Adrenal gland (tissue), 12 donors: ENCODE results near the gene GPC6. TPM values are rescaled to one million over a fixed set of nuclear protein-coding genes. Genes with fewer than 3 reads are reported as not detected.

Experiments
- DNase-seq, 7 donors: peaks; one replicate each; pipeline ENCODE4 v3.0.0-alpha.2; 2019 to 2020
- H3K27ac ChIP-seq, 5 donors: fragments of 200-600 bp; sonication (generic) in 4 of 5; 1 replicate in 3 of 5; 2 replicates in 2 of 5; pipeline versions ENCODE4 v1.5.1 to v1.8.0; 2016 to 2020; ENCODE audit warnings: mild to moderate bottlenecking in 1 of 5
- H3K27me3 ChIP-seq: fragments of 200-600 bp; 2 replicates; pipeline ENCODE4 v1.8.0; 2021
- H3K36me3 ChIP-seq, 2 donors: fragments of 200-600 bp; replicated peaks in 1 of 2; 1 replicate in 1 of 2; 2 replicates in 1 of 2; pipeline versions ENCODE4 v1.5.1 to v1.8.0; 2018 to 2022
- H3K4me1 ChIP-seq, 2 donors: fragments of 200-600 bp; replicated peaks in 1 of 2; 1 replicate in 1 of 2; 2 replicates in 1 of 2; pipeline versions ENCODE4 v1.5.1 to v1.8.0; 2018 to 2021
- H3K4me3 ChIP-seq, 4 donors: fragments of 200-600 bp; sonication (generic) in 3 of 4; one replicate each; pipeline ENCODE4 v1.5.1; 2016 to 2018
- H3K9me3 ChIP-seq, 3 donors: fragments of 200-600 bp; sonication (generic) in 1 of 3; replicated peaks in 1 of 3; 1 replicate in 2 of 3; 2 replicates in 1 of 3; pipeline versions ENCODE4 v1.5.1 to v1.8.0; 2016 to 2021
- POLR2A ChIP-seq, 2 donors: fragments of 450-650 bp; IDR thresholded peaks; one replicate each; pipeline ENCODE4 v1.6.1; 2017; ENCODE audit warnings: antibody characterized with exemption in 2 of 2, mild to moderate bottlenecking in 2 of 2, moderate library complexity in 1 of 2
- whole genome bisulfite sequencing, 4 donors: extraction: QIAGEN DNeasy Blood & Tissue Kit in 2 of 4; methylation state at CpG; one replicate each; pipeline versions ENCODE4 v1.1.5 to v1.1.7; 2013 to 2017; 5-methylcytosine and 5-hydroxymethylcytosine counted together
- intact Hi-C, 2 donors: fragments of 100-400 bp; cut with DNase I; formaldehyde crosslinking; loops; one replicate each; pipeline versions ENCODE4 v1.14.1 to v1.15.0; 2022 to 2023
- polyA plus RNA-seq, 3 donors: library from polyadenylated mRNA; stranded (reverse); fragments of 200-250 nt in 2 of 3; fragments of 350-450 nt in 1 of 3; fragmentation: Illumina TruSeq in 1 of 3; extraction: RNeasy Lipid Tissue Mini Kit (QIAGEN cat#74804) in 1 of 3; gene quantifications; one replicate each; pipeline ENCODE4 v1.2.3, GENCODE V29; 2013 to 2014
- total RNA-seq, 9 donors: library from RNA; depleted of rRNA in 4 of 9; stranded (reverse); fragments of >200 nt in 4 of 9; fragments of 120-200 nt in 1 of 9; fragmentation: NEBNext Ultra II Directional in 1 of 9; extraction: Animal tissue kit (Norgen Biotek cat#: 25700) in 1 of 9; gene quantifications; one replicate each; pipeline versions ENCODE4 v1.1.0 to v1.2.4, GENCODE V29; 2013 to 2023
- TF ChIP-seq, protein P1 (sequence below), 6 experiments: fragments of 450-650 bp in 4 of 6; fragments of 200-600 bp in 2 of 6; sonication (generic) in 1 of 6; IDR thresholded peaks; 1 replicate in 5 of 6; 2 replicates in 1 of 6; pipeline versions ENCODE4 v1.5.1 to v1.8.0; 2016 to 2021; ENCODE audit warnings: antibody characterized with exemption in 6 of 6, mild to moderate bottlenecking in 2 of 6, moderate library complexity in 1 of 6
- donor health status: healthy with polysubstance abuse.
- donor health status: Bipolar disorder and iron deficiency.
- donor health status: DM: yes; HTN: yes; CAD: no.
- donor health status: DM: no; HTN: no; CAD: no.
- donor health status: DM: no; HTN: no; CAD: no.
- donor health status: DM: yes; HTN: yes; CAD: no.

The GPC6 gene
- total and polyA plus RNA-seq, 12 donors = 0.37 to 62.3 (median 2.5) TPM

GRCh38 chr13:94236872-94237271 is 1010.3 kb downstream of the GPC6 start:
- no peak overlapping the region for H3K27ac ChIP-seq
- TF ChIP-seq POLR2A (IDR thresholded peaks at IDR 0.05) = no peak
- TF ChIP-seq, protein P1, sequence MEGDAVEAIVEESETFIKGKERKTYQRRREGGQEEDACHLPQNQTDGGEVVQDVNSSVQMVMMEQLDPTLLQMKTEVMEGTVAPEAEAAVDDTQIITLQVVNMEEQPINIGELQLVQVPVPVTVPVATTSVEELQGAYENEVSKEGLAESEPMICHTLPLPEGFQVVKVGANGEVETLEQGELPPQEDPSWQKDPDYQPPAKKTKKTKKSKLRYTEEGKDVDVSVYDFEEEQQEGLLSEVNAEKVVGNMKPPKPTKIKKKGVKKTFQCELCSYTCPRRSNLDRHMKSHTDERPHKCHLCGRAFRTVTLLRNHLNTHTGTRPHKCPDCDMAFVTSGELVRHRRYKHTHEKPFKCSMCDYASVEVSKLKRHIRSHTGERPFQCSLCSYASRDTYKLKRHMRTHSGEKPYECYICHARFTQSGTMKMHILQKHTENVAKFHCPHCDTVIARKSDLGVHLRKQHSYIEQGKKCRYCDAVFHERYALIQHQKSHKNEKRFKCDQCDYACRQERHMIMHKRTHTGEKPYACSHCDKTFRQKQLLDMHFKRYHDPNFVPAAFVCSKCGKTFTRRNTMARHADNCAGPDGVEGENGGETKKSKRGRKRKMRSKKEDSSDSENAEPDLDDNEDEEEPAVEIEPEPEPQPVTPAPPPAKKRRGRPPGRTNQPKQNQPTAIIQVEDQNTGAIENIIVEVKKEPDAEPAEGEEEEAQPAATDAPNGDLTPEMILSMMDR (IDR thresholded peaks at IDR 0.05) = no peak
- H3K4me1 ChIP-seq = peaks cover 0 to 6% of the 10 kb centered on the region in 2 donors
- intact Hi-C loops = no loop called here
- no peaks in the 10 kb centered on the region for H3K27me3 ChIP-seq
- no peaks in the 10 kb centered on the region for H3K9me3 ChIP-seq
- H3K36me3 ChIP-seq = no peaks in the 10 kb centered on the region
- no peak overlapping the region for H3K4me3 ChIP-seq
- DNase-seq = no peak

DNA sequence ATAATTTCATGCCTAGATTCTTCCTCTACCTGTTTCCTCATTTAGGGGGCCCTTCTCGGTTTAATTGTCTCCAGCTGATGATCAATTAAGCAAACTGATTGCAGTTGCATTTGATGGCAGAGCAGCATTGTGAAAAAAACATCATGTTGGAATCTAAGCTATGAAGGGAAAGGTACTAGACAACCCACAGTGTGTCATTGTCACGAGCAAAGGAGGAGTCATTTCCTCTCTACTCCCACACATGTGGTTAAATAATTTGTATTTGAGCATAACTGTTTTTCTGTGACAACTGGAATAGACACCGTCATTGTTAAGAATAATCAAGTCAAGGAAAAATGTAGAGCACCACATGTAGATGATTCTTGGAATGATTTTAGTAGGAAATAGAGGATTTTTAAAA is 1012.5 kb downstream of the GPC6 start:
- Histone ChIP-seq H3K27me3 (no peaks in the 10 kb centered on the region), H3K36me3 (no peaks in the 10 kb centered on the region), H3K9me3 (no peaks in the 10 kb centered on the region), H3K4me3 (no peak overlapping the region), H3K4me1 (no peaks in the 10 kb centered on the region), H3K27ac (no peak overlapping the region)
- TF ChIP-seq, protein P1 (IDR thresholded peaks at IDR 0.05) = no peak
- no peak for TF ChIP-seq POLR2A (IDR thresholded peaks at IDR 0.05)
- WGBS, 4 donors = 51 to 63% (median 62%) methylated on average over 3 of the region's 3 CpGs
- intact Hi-C loops = no loop called here
- DNase-seq = no peak

DNA sequence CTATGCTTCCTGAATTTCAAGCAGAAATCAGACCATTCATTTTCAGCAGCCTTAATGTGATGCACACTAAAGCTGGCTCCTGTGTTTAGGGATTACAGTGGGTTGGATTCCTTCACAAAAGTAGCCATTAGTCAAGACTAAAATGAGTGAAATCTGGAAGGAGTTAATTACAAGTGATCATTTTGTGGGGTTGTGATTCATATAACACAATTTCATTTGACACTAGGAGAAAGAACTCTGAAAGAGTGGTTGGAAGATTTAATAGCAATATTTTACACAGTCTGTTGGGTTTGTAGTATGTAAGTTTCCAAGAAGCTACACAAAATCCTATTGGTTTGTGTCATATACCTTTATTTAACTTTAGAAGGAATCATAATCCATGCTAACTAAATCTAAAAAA is 1015.9 kb downstream of the GPC6 start:
- H3K9me3 ChIP-seq = no peaks in the 10 kb centered on the region

GRCh38 chr13:94243551-94243950 is 1016.9 kb downstream of the GPC6 start:
- Histone ChIP-seq H3K4me3 (no peak overlapping the region), H3K27me3 (no peaks in the 10 kb centered on the region), H3K36me3 (no peaks in the 10 kb centered on the region), H3K27ac (no peak overlapping the region), H3K9me3 (no peaks in the 10 kb centered on the region), H3K4me1 (no peaks in the 10 kb centered on the region)
- no peak for DNase-seq
- TF ChIP-seq, protein P1 (IDR thresholded peaks at IDR 0.05) = no peak
- TF ChIP-seq POLR2A (IDR thresholded peaks at IDR 0.05) = no peak
- intact Hi-C loops = no loop called here

More for the DNA sequence above, 1015.9 kb downstream of the GPC6 start:
- Histone ChIP-seq H3K36me3 (no peaks in the 10 kb centered on the region), H3K4me1 (no peaks in the 10 kb centered on the region), H3K4me3 (no peak overlapping the region), H3K27ac (no peak overlapping the region), H3K27me3 (no peaks in the 10 kb centered on the region)
- TF ChIP-seq POLR2A (IDR thresholded peaks at IDR 0.05) = no peak
- TF ChIP-seq, protein P1 (IDR thresholded peaks at IDR 0.05) = no peak
- DNase-seq = no peak
- intact Hi-C loops = no loop called here
